ENCODE results near the gene FSTL4.

FSTL4 gene

GRCh38 chr5:133241179-133242092 lies 370.9 kb downstream of the FSTL4 start:
- DNase-seq (no peak), ATAC-seq (no peak)

- DNase-seq = peak; percentile 50
- ATAC-seq = peak; percentile 80
Observed at GRCh38 chr5:133240425-133241091, 371.8 kb downstream of the FSTL4 start.

DNA sequence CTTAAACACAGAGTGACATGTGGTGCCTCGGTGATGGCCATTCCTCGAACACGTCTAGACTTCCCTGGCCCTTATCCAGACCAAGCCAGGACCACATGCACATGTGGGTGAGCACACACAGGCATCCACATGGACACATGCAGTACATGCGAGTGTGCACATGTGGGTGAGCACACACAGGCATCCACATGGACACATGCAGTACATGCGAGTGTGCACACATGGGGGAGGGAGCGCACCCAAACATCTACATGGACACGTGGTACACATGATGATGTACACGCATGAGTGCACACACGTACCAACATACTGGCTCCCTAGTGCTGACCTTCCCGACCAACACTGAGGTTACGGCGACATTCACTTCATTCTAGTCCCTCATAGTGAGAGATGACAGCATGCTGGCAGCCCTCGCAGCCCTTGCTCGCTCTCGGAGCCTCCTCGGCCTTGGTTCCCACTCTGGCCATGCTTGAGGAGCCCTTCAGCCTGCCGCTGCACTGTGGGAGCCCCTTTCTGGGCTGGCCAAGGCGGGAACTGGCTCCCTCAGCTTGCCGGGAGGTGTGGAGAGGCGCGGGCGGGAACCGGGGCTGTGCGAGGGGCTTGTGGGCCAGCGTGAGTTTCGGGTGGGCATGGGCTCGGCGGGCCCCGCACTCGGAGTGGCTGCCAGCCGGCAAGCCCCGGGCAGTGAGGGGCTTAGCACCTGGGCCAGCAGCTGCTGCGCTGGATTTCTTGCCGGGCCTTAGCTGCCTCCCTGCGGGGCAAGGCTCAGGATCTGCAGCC lies 373.7 kb downstream of the FSTL4 start:
- ATAC-seq (no peak), DNase-seq (no peak)

DNA sequence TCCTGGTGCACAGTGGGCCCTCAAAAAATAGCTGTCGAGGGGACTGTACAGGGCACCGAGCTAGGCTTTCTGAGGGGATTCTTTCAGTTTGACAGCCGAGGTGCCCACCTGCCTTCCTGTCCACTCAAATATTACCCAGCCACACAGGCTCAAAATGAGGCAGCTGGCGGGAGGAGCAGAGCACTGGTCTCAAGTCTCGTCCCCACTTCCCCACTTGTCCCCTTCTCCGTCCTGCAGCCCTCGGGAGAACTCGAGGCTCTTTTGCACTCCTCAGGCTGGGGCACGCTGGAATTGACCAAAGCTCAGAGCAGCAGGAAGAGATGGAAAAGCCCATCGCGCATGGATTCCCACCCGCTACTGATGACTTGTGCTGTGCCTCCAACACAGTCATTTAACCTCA lies 375.4 kb downstream of the FSTL4 start:
- ATAC-seq = no peak

DNA sequence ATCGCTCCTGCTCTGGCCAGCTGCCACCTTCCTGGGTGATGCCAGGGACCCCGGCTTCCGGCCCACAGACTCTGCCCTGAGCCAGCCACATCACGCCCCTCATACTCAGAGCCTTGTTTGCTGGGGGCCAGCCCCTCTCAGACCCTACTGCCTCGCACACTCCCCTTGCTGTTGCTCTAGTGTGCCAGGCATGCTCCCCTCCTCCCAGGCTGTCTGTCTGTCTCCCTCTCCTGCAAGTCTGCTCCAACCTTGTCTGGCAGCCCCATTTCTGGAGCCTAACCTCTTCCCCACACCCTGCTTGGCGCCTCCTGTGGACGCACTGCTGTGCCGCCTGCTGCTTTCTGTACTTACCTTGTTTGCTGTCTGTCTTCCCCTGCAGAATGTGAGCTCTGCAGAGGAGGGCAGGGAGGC lies 375.8 kb downstream of the FSTL4 start:
- ATAC-seq = no peak
- no peak for DNase-seq

More for the DNA sequence above, 375.4 kb downstream of the FSTL4 start:
- DNase-seq = no peak

GRCh38 chr5:133235696-133236426 lies 376.5 kb downstream of the FSTL4 start:
- DNase-seq (no peak), ATAC-seq (no peak)

GRCh38 chr5:133234911-133235310 lies 377.4 kb downstream of the FSTL4 start:
- no peak for DNase-seq
- ATAC-seq = no peak

GRCh38 chr5:133234273-133234672 lies 378.1 kb downstream of the FSTL4 start:
- DNase-seq = no peak
- no peak for ATAC-seq

DNA sequence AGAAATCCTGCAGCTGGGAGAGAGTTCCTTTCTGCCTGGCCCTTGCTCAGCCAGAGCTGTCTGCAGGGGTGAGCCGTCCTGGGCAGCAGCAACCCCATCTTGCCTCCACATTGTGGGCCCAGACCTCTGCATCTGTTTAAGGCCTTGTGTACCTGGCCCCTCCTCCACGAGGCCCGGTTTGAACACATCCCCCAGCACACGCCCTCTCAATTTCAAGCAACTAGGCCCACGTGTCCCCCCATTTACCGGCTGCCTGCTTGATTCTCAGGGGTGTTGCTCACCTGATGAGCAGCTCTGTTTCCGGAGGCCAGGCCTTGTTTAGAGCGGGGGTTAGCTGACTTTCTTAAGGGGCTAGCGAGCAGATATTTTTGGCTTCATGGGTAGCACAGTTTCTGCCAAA lies 378.7 kb downstream of the FSTL4 start:
- no peak for ATAC-seq
- no peak for DNase-seq

DNA sequence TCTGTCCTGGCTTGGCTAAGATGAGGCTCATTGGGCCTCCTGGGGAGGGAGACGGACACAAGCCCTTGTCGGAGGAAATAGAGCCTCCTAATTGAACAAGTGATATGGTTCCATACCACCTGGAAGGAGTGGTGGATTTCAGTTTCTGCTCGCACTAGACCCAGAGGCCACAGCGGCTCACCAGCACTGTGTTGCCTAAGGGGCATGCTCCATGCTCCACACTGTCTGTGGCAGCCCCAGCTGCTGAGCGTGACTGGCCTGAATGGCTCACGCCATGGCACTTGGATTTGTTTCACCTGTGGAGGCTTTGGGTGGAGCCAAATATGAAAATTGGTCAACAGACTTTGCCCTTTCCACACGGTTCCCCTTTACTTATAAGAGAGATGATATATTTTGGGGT lies 379.4 kb downstream of the FSTL4 start:
- ATAC-seq = no peak

DNA sequence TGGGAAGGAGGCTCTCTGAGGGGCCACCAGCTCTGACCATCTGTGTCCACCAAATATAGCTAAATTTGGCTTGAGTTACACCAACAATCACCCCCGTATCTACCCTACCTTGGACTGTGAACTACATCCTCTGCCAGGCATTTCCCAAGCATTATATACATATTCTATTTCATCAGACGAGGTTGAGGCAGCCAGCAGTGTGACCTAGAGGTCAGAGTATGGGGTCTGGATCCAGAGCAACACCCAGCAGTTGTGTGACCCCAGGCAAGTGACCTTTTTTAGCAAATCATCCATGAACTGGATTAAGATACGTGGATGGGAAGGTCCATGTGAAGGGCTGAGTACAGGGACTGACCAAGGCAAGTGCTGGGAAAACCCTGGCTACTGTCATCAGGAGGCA lies 379.9 kb downstream of the FSTL4 start:
- DNase-seq (no peak), ATAC-seq (no peak)

More for the DNA sequence above, 379.4 kb downstream of the FSTL4 start:
- DNase-seq = no peak

DNA sequence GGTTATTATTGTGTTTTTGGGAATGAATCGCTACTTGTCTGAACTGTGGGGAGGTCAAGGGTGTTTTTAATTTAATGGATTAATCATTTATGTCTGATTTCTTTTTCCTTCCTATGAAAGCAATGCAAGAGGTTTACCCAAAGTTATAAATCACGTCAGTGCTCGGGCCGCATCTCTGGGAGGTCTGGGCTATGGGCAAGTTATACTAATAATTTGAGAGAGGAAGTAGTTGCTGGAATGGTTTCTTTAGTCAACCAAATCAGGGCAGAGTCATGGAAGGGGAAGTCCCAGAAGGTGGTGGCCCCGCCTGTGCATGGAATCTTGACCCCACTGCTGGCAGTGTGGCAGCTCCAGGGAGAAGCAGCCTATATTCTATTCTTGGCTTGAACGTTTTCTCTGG lies 380.3 kb downstream of the FSTL4 start:
- DNase-seq (no peak), ATAC-seq (no peak)

DNA sequence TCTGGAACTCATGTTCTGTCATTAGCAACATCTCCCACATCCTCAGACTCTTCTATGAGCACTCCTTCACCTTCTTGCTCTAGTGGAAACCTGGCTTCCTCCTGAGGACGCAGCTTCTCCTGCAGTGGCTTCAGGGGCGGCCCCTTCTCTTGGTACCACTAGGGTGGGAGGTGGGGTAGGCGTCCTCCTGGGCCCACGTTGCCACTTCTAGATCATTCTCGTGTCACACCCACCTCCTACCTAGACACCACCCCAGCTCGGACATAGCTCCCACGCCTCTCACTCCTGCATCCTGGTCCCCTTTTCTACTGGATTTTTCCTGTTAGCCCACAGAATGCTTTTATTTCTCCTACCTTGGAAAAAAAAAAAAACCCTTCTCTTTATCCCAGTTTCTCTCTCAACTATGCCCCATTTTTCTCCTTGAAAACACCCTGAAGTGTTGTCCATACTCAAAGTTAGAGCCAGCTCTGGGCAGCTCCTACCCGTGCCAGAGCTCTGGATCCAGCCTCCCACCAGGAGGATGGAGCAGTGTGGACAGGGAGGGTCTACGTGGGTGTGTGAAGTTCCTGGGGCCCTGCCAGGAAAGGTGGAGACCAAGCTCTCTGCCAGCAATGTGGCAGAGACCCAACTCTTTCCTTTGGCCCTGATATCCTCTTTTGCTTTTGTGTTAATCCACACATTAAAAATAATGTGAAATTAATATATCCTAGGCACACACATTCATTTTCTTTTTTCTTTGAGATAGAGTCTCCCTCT lies 381.3 kb downstream of the FSTL4 start:
- no peak for ATAC-seq
- DNase-seq = no peak

DNA sequence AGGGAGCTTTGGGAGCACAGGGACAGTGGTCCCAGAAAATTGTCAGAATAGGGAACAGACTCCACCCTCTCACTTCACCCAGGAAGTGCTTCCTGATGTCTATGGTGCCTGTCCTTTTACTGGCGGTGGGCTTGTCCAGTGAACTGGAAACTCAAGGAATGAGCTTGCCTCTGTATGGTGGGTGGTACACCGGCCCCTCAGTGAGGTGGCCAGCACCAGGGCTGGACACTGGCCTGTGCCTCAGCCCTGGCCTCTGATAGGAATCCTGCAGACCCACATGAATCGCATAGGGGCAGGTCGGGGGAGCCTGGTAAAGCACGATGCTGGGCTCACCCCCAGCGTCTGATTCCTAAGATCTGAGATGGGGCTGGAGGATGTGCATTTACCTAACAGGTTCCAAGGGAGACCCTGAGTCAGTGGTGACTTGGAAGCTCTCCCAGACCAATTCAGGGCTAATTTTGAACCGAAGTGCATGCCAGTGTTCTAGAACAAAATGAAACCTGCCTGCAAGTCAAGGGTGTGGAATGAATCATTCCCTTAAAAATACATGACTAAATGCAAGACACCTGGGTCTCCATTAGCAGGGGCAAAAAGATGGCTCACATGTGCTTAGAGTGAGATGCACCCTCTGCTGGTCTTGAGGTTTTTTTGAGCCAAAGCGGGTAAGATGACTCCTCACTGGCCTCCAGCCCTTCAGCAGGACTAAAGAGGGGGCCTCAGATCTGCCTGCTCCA lies 382.2 kb downstream of the FSTL4 start:
- no peak for DNase-seq
- ATAC-seq = peak; percentile 36

DNA sequence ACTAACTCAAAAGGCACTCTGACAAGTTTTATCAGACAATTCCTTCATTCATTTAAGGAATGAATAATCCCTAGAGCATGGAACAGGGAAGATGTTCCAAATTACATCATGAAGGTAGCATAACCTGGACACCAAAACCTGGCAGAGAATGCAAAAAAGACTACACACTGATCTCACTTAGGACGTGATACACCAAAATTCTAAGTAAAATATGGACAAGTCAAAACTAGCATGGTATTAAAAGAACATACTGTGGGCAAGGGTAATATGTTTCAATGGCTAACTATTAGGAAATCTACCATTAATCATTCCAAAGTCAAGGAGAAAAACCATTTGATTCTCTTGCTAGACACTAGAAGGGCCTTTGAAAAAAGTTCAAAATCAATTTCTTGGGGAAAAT lies 384.0 kb downstream of the FSTL4 start:
- no peak for DNase-seq
- no peak for ATAC-seq

DNA sequence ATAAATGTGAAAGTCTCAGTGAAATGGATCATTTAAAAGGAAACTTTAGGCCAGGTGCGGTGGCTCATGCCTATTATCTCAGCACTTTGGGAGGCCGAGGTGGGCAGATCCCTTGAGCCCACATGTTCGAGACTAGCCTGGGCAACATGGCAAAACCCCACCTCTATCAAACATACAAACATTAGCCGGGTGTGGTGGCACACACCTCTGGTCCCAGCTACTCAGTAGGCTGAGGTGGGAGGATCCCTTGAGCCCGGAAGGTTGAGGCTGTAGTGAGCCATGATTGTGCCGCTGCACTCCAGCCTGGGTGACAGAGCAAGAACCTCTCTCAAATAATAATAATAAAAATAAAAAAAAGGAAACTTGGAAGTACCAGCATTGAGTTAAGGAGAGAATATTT lies 384.4 kb downstream of the FSTL4 start:
- DNase-seq (no peak), ATAC-seq (no peak)

DNA sequence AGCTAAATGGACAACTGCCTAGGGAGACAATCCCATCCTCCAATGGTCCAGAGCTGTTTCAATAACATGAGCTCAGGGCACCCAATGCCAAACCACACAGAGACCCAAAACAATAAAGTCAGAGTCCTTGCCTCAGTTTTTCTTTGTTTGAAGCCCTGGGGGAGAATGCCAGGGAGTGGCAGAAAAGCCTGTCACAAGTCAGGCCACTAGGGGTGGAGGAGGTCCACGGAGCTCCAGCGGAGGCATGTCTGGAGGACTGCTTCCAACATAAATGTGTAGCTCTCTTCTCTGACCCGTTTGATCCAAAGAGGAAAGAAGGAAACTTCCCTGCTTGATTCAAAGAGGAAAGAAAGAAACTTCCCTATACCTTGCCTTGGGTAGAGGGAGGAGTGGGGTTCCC lies 385.3 kb downstream of the FSTL4 start:
- no peak for DNase-seq
- no peak for ATAC-seq

DNA sequence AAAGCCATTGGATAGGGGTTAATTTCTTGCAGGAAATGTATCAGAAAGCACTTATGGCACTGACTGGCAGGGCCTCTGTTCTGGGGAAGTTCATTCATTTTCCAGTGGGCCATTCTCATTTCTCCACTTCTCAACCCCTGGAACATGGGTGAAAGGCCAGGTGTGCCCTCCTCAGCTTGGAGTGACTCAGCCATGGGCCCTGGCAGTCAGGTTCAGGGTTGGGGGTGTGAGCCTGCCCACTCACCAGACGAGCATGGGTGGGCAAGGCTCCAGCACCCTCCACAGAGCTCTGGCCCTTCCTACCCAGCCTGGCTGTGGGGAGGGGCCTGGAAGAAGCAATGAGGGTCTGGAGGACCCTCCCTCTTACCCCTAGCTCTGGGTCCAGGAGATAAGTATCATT lies 386.2 kb downstream of the FSTL4 start:
- ATAC-seq (no peak), DNase-seq (no peak)

DNA sequence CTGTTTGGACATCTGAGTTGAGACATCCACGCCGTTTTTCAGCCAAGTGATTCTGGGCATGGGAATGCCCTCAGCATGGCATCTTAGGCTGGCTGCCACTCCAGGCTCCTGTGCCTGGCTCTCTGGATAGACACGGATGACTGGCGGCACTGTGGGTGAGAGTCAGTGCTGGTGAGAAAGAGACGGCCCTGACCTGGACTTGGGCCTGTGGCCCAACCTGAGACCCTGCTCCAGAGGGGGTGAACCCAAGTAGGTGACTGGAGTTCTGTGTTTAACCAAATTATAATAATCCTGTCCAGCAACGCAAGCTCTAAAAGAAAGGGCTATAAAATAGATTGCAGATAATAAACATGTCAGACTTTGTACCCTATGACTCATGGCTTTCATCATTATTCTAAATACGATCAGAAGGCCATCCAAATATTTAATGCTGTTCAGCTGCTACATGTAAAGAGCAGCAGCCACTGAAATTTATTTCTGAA lies 386.6 kb downstream of the FSTL4 start:
- no peak for DNase-seq

DNA sequence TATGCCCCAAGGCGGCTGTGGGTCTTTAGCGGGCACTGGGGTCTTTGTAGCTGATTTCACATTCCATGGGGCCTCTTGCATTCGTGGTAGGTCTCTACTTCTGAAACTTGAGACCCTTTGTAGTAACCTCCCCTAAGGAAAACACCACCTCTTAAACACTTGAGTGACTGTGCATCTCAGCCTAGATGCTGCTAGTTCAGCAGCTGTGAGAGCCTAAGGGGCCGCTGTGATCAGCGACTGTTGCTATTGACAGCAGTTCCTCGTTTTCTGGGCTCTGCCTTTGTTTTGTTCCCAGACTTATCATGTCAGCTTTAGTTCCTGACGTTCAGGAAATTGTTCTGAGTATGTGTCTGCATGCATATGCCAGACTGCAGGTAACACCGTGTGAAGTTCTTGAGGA lies 389.4 kb downstream of the FSTL4 start:
- ATAC-seq (no peak), DNase-seq (no peak)

More for the DNA sequence above, 386.6 kb downstream of the FSTL4 start:
- no peak for ATAC-seq

All from stimulated activated naive CD8-positive, alpha-beta T cell treated with anti-CD3 and anti-CD28 coated beads, Interleukin-15, Interleukin-2, amounts not matched to agents 100 U/mL and 50 U/mL, for 24 hours (primary cell).